ENCODE measurements around the gene ASCC1.

DNA sequence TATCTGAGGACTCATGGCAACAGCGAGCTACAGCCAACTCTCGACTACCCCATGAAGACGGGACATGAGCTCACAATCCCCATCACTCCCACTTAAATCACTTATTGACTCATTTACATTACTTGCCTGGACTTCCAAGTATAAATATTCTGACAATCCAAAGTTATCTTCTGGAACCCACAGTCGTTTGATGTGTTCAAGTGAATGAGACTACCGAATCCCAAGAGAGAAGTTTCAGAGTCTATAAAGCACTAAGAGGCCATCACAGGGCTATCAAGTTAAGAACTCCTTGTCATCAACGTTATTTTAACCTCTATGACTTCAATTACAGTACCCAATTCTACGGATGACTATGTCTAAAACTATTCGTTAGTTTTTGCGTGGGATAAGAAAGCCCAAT lies 11.8 kb downstream of the ASCC1 start:
- TF ChIP-seq, protein P1, sequence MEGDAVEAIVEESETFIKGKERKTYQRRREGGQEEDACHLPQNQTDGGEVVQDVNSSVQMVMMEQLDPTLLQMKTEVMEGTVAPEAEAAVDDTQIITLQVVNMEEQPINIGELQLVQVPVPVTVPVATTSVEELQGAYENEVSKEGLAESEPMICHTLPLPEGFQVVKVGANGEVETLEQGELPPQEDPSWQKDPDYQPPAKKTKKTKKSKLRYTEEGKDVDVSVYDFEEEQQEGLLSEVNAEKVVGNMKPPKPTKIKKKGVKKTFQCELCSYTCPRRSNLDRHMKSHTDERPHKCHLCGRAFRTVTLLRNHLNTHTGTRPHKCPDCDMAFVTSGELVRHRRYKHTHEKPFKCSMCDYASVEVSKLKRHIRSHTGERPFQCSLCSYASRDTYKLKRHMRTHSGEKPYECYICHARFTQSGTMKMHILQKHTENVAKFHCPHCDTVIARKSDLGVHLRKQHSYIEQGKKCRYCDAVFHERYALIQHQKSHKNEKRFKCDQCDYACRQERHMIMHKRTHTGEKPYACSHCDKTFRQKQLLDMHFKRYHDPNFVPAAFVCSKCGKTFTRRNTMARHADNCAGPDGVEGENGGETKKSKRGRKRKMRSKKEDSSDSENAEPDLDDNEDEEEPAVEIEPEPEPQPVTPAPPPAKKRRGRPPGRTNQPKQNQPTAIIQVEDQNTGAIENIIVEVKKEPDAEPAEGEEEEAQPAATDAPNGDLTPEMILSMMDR (IDR thresholded peaks at IDR 0.05), result no peak
- no peak for TF ChIP-seq EZH2 (IDR thresholded peaks at IDR 0.05)
- no peak for TF ChIP-seq EZH2phosphoT487 (IDR thresholded peaks at IDR 0.05)

All from neural progenitor cell (in vitro differentiated cells).